ENCODE data around the gene GADD45G. TPM values are rescaled to one million over a fixed set of nuclear protein-coding genes. Genes with fewer than 3 reads are reported as not detected.

Gene GADD45G
- total RNA-seq, 2 experiments from 2014 or later, result not detected

DNA sequence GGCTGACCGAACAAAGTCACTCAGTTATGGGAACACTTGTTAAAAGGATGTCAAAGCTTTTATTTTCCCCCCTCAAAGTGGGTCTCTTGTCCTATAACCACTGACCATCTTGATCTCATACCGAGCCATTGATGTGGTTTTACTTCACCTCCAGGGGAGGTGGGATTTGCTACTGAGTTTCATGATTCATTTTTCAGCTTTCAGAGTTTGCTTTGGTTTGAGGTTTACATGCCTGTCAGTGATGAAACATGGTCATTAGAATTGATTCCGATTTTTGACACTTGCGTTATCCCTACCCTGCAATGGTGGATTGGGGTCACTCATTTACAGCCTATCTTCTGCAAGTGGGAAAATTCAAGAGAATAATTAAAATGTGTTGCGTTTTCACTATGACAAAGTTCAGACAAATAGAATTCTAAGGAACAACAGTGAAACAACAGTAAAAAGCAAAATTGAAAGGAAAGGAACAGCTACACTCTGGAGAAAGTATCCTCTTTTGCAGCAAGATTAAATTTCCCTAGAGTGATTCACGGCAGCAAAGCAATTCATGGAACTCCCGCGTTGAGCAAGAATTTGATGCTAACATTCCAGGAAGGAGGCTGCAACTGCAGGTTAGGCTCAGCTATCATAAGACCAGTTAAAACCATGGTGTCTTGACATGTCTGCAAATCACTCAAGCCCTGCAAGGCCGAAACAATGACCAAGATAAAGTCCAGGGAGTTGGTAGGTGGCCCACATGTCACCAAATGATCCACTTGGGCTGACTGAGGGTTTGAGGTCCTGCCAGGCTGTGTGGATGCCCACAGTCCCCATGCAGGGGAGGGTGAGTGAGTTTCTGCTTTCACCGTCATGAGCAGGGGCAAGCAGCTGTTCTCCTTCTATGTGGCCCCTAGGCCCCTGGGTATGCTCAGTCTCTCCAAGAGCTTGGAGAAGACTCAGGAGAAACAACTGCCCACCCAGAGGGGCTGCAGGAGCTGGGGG is 9.4 kb downstream of the GADD45G start:
- Histone ChIP-seq H3K9me3 (ENCODE audit: low read length) (no peaks in the 10 kb centered on the region), H2AFZ (ENCODE audit: low read length) (no peak overlapping the region), H3K27ac (ENCODE audit: low read depth, low read length, poor library complexity, severe bottlenecking) (no peak overlapping the region), H3K79me2 (ENCODE audit: insufficient read depth, low read depth, low read length) (no peaks in the 10 kb centered on the region), H3K9me2 (ENCODE audit: insufficient read depth, low read length) (no peaks in the 10 kb centered on the region), H3K4me3 (ENCODE audit: low read depth, low read length, poor library complexity, severe bottlenecking) (no peak overlapping the region), H3K4me2 (ENCODE audit: low read length) (no peak overlapping the region), H4K20me1 (ENCODE audit: insufficient read depth, low read length) (no peaks in the 10 kb centered on the region), H3K36me3 (ENCODE audit: insufficient read depth, low read length) (no peaks in the 10 kb centered on the region), H3K4me1 (ENCODE audit: insufficient read depth, low read length, poor library complexity, severe bottlenecking) (no peaks in the 10 kb centered on the region)
- no peak for TF ChIP-seq EZH2phosphoT487 (IDR thresholded peaks at IDR 0.05; ENCODE audit: borderline replicate concordance, low read depth, low read length)
- TF ChIP-seq, protein P1, sequence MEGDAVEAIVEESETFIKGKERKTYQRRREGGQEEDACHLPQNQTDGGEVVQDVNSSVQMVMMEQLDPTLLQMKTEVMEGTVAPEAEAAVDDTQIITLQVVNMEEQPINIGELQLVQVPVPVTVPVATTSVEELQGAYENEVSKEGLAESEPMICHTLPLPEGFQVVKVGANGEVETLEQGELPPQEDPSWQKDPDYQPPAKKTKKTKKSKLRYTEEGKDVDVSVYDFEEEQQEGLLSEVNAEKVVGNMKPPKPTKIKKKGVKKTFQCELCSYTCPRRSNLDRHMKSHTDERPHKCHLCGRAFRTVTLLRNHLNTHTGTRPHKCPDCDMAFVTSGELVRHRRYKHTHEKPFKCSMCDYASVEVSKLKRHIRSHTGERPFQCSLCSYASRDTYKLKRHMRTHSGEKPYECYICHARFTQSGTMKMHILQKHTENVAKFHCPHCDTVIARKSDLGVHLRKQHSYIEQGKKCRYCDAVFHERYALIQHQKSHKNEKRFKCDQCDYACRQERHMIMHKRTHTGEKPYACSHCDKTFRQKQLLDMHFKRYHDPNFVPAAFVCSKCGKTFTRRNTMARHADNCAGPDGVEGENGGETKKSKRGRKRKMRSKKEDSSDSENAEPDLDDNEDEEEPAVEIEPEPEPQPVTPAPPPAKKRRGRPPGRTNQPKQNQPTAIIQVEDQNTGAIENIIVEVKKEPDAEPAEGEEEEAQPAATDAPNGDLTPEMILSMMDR (conservative IDR thresholded peaks at IDR 0.05; ENCODE audit: low read length), result no peak
- ChIA-PET CTCF (ENCODE audit: unreplicated experiment) (no interaction called here), POLR2A (interaction anchor here (0.7 to 1.1 kb wide), 2 partner anchors 10 to 1979 kb away, joined by 3 read pairs; no protein-coding TSS in a partner anchor)
- DNase-seq (ENCODE audit: low spot score), result no peak
- intact Hi-C loops (cut with micrococcal nuclease; ENCODE audit: unreplicated experiment), result no loop called here
- BruUV-seq (replicated peaks), result no TSS peak

- Histone ChIP-seq H3K9me3 (ENCODE audit: low read length) (no peaks in the 10 kb centered on the region), H3K4me1 (ENCODE audit: insufficient read depth, low read length, poor library complexity, severe bottlenecking) (no peaks in the 10 kb centered on the region), H3K4me2 (ENCODE audit: low read length) (no peak overlapping the region), H3K4me3 (ENCODE audit: low read depth, low read length, poor library complexity, severe bottlenecking) (no peak overlapping the region), H3K36me3 (ENCODE audit: insufficient read depth, low read length) (no peaks in the 10 kb centered on the region), H3K27ac (ENCODE audit: low read depth, low read length, poor library complexity, severe bottlenecking) (no peak overlapping the region), H3K9me2 (ENCODE audit: insufficient read depth, low read length) (no peaks in the 10 kb centered on the region), H4K20me1 (ENCODE audit: insufficient read depth, low read length) (no peaks in the 10 kb centered on the region), H2AFZ (ENCODE audit: low read length) (no peak overlapping the region), H3K79me2 (ENCODE audit: insufficient read depth, low read depth, low read length) (no peaks in the 10 kb centered on the region)
- CTCF ChIA-PET (ENCODE audit: unreplicated experiment), result no interaction called here
- POLR2A ChIA-PET, result no interaction called here
- DNase-seq (ENCODE audit: low spot score), result no peak
- BruUV-seq (replicated peaks), result no TSS peak
- TF ChIP-seq EZH2phosphoT487 (IDR thresholded peaks at IDR 0.05; ENCODE audit: borderline replicate concordance, low read depth, low read length), result no peak
- TF ChIP-seq, protein P1 (conservative IDR thresholded peaks at IDR 0.05; ENCODE audit: low read length), result no peak
- intact Hi-C loops (cut with micrococcal nuclease; ENCODE audit: unreplicated experiment), result no loop called here
These were observed 10.8 kb downstream of the GADD45G start for GRCh38 chr9:89615661-89616060.

- DNase-seq (ENCODE audit: low spot score), result no peak
- no peaks in the 10 kb centered on the region for H3K79me2 ChIP-seq (ENCODE audit: insufficient read depth, low read depth, low read length)
- no peaks in the 10 kb centered on the region for H3K4me1 ChIP-seq (ENCODE audit: insufficient read depth, low read length, poor library complexity, severe bottlenecking)
- H3K27ac ChIP-seq (ENCODE audit: low read depth, low read length, poor library complexity, severe bottlenecking), result no peak overlapping the region
- H3K4me3 ChIP-seq (ENCODE audit: low read depth, low read length, poor library complexity, severe bottlenecking), result no peak overlapping the region
- no peaks in the 10 kb centered on the region for H4K20me1 ChIP-seq (ENCODE audit: insufficient read depth, low read length)
- BruUV-seq (replicated peaks), result no TSS peak
- no peak overlapping the region for H2AFZ ChIP-seq (ENCODE audit: low read length)
- H3K9me3 ChIP-seq (ENCODE audit: low read length), result no peaks in the 10 kb centered on the region
- POLR2A ChIA-PET, result no interaction called here
- no peak for TF ChIP-seq EZH2phosphoT487 (IDR thresholded peaks at IDR 0.05; ENCODE audit: borderline replicate concordance, low read depth, low read length)
- TF ChIP-seq, protein P1 (conservative IDR thresholded peaks at IDR 0.05; ENCODE audit: low read length), result no peak
- H3K4me2 ChIP-seq (ENCODE audit: low read length), result no peak overlapping the region
- no peaks in the 10 kb centered on the region for H3K9me2 ChIP-seq (ENCODE audit: insufficient read depth, low read length)
- CTCF ChIA-PET (ENCODE audit: unreplicated experiment), result no interaction called here
- intact Hi-C loops (cut with micrococcal nuclease; ENCODE audit: unreplicated experiment), result no loop called here
- no peaks in the 10 kb centered on the region for H3K36me3 ChIP-seq (ENCODE audit: insufficient read depth, low read length)
These were observed 11.6 kb downstream of the GADD45G start for GRCh38 chr9:89616411-89616810.

Data from OCI-LY7 (cell line).